ENCODE data around the gene SORD.

SORD gene

DNA sequence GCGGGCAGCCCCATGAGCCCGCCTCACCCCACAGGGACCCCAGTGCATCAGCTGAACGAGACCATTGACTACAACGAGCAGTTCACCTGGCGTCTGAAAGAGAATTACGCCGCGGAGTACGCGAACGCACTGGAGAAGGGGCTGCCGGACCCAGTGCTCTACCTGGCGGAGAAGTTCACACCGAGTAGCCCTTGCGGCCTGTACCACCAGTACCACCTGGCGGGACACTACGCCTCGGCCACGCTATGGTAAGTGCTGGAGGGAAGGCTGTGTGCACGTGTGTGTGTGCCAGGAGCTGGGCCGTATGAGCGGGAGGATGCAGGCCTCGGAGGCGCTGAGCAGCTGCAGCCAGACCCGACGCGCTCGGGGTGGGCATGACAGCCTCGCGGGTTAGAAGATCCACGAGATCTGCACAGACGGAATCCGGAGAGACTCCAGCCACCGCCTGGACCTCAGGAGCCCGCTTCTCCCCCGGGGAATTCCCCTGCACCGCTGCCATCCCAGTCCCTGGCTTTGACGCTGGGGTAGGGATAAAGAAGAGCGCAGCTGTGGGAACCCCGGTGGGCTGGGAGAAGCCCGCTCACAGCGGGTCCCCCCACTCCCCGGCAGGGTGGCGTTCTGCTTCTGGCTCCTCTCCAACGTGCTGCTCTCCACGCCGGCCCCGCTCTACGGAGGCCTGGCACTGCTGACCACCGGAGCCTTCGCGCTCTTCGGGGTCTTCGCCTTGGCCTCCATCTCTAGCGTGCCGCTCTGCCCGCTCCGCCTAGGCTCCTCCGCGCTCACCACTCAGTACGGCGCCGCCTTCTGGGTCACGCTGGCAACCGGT lies 93.7 kb downstream of the SORD start:
- Histone ChIP-seq H3K9me3 (ENCODE audit: control insufficient read depth, low read length) (no peaks in the 10 kb centered on the region), H3K4me3 (ENCODE audit: insufficient read depth, low read depth, low read length) (no peak overlapping the region)

GRCh38 chr15:45117308-45118130 lies 94.5 kb downstream of the SORD start:
- no peak overlapping the region for H3K27ac ChIP-seq (ENCODE audit: insufficient read depth, low read depth, low read length, poor library complexity, severe bottlenecking)
- no peak overlapping the region for H3K4me3 ChIP-seq (ENCODE audit: insufficient read depth, low read depth, low read length)
- peaks cover 56% of the 10 kb centered on the region for H3K27me3 ChIP-seq (ENCODE audit: control insufficient read depth, insufficient read depth, low read length, poor library complexity, severe bottlenecking)
- H3K9me3 ChIP-seq (ENCODE audit: control insufficient read depth, low read length), result no peaks in the 10 kb centered on the region
- WGBS, 2 experiments, result 87 to 89% methylated on average over 33 of the region's 33 CpGs
- H3K4me1 ChIP-seq (ENCODE audit: control insufficient read depth, insufficient read depth, low read length), result peaks cover 9% of the 10 kb centered on the region
- H3K36me3 ChIP-seq (ENCODE audit: control insufficient read depth, insufficient read depth, low read length), result no peaks in the 10 kb centered on the region

More for the DNA sequence above, 93.7 kb downstream of the SORD start:
- Histone ChIP-seq H3K36me3 (ENCODE audit: control insufficient read depth, insufficient read depth, low read length) (no peaks in the 10 kb centered on the region), H3K27ac (ENCODE audit: insufficient read depth, low read depth, low read length, poor library complexity, severe bottlenecking) (no peak overlapping the region), H3K4me1 (ENCODE audit: control insufficient read depth, insufficient read depth, low read length) (peaks cover 12% of the 10 kb centered on the region), H3K27me3 (ENCODE audit: control insufficient read depth, insufficient read depth, low read length, poor library complexity, severe bottlenecking) (peaks cover 64% of the 10 kb centered on the region)
- WGBS, 2 experiments, result 89 to 90% methylated on average over 65 of the region's 65 CpGs

GRCh38 chr15:45118131-45118588 lies 95.2 kb downstream of the SORD start:
- Histone ChIP-seq H3K4me1 (ENCODE audit: control insufficient read depth, insufficient read depth, low read length) (peaks cover 3% of the 10 kb centered on the region), H3K27me3 (ENCODE audit: control insufficient read depth, insufficient read depth, low read length, poor library complexity, severe bottlenecking) (peaks cover 50% of the 10 kb centered on the region), H3K36me3 (ENCODE audit: control insufficient read depth, insufficient read depth, low read length) (no peaks in the 10 kb centered on the region), H3K4me3 (ENCODE audit: insufficient read depth, low read depth, low read length) (no peak overlapping the region), H3K27ac (ENCODE audit: insufficient read depth, low read depth, low read length, poor library complexity, severe bottlenecking) (no peak overlapping the region), H3K9me3 (ENCODE audit: control insufficient read depth, low read length) (no peaks in the 10 kb centered on the region)
- 3 to 4% methylated on average over 14 of the region's 14 CpGs for WGBS, 2 experiments

- WGBS, 2 experiments, result 93 to 95% methylated on average over 5 of the region's 5 CpGs
- no peaks in the 10 kb centered on the region for H3K4me1 ChIP-seq (ENCODE audit: control insufficient read depth, insufficient read depth, low read length)
- H3K27ac ChIP-seq (ENCODE audit: insufficient read depth, low read depth, low read length, poor library complexity, severe bottlenecking), result no peak overlapping the region
- no peaks in the 10 kb centered on the region for H3K9me3 ChIP-seq (ENCODE audit: control insufficient read depth, low read length)
- no peak overlapping the region for H3K4me3 ChIP-seq (ENCODE audit: insufficient read depth, low read depth, low read length)
- peaks cover 49% of the 10 kb centered on the region for H3K27me3 ChIP-seq (ENCODE audit: control insufficient read depth, insufficient read depth, low read length, poor library complexity, severe bottlenecking)
- H3K36me3 ChIP-seq (ENCODE audit: control insufficient read depth, insufficient read depth, low read length), result no peaks in the 10 kb centered on the region
Observed at GRCh38 chr15:45118996-45119395, 96.0 kb downstream of the SORD start.

DNA sequence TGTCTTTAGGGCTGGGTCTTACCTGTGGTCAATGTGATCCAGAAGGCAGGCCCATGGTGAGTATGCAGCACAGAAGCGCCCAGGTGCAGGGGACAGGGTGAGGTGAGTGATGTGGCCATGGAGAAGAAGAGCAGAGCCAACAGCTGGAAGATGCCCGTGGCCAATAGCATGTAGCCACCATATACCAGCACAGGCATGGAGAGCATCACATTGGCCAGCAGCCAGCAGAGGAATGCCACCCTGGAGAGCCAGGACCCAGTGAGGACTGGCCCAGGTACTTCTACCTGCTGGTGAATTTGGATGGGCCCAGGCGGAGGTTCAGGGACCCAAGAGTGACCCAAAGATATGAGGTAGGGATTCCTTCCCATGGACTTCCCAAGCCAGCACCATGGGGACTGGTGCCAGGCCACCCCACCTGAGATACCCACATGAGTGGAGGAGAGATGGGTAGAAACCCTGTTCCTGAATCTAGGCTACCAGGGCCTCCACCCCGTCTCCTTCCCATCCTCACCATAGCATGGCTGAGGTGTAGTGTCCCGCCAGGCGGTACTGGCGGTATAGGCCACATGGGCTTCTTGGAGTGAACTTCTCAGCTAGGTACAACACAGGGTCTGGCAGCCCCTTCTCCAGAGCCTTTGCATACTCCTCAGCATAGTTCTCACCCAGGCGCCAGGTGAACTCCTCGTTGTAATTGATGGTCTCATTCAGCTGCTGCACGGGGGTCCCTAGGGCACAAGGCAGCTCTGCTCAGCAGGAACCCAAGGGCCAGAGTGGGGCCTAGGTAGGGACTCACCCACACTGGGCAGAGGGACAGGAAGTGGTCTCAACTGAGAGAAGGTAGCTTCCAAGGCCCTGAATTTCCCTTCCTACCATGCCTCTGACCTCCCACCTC lies 97.3 kb downstream of the SORD start:
- H3K27ac ChIP-seq (ENCODE audit: insufficient read depth, low read depth, low read length, poor library complexity, severe bottlenecking), result no peak overlapping the region
- no peaks in the 10 kb centered on the region for H3K36me3 ChIP-seq (ENCODE audit: control insufficient read depth, insufficient read depth, low read length)
- H3K9me3 ChIP-seq (ENCODE audit: control insufficient read depth, low read length), result no peaks in the 10 kb centered on the region
- H3K4me1 ChIP-seq (ENCODE audit: control insufficient read depth, insufficient read depth, low read length), result no peaks in the 10 kb centered on the region
- 94% methylated on average over 10 of the region's 10 CpGs for WGBS, 2 experiments
- H3K27me3 ChIP-seq (ENCODE audit: control insufficient read depth, insufficient read depth, low read length, poor library complexity, severe bottlenecking), result peaks cover 46% of the 10 kb centered on the region
- H3K4me3 ChIP-seq (ENCODE audit: insufficient read depth, low read depth, low read length), result no peak overlapping the region

- Histone ChIP-seq H3K4me3 (ENCODE audit: insufficient read depth, low read depth, low read length) (no peak overlapping the region), H3K36me3 (ENCODE audit: control insufficient read depth, insufficient read depth, low read length) (no peaks in the 10 kb centered on the region), H3K27ac (ENCODE audit: insufficient read depth, low read depth, low read length, poor library complexity, severe bottlenecking) (no peak overlapping the region), H3K27me3 (ENCODE audit: control insufficient read depth, insufficient read depth, low read length, poor library complexity, severe bottlenecking) (peaks cover 46% of the 10 kb centered on the region), H3K9me3 (ENCODE audit: control insufficient read depth, low read length) (no peaks in the 10 kb centered on the region), H3K4me1 (ENCODE audit: control insufficient read depth, insufficient read depth, low read length) (no peaks in the 10 kb centered on the region)
- 92 to 98% methylated on average over 3 of the region's 3 CpGs for WGBS, 2 experiments
Observed at GRCh38 chr15:45121020-45121419, 98.0 kb downstream of the SORD start.

DNA sequence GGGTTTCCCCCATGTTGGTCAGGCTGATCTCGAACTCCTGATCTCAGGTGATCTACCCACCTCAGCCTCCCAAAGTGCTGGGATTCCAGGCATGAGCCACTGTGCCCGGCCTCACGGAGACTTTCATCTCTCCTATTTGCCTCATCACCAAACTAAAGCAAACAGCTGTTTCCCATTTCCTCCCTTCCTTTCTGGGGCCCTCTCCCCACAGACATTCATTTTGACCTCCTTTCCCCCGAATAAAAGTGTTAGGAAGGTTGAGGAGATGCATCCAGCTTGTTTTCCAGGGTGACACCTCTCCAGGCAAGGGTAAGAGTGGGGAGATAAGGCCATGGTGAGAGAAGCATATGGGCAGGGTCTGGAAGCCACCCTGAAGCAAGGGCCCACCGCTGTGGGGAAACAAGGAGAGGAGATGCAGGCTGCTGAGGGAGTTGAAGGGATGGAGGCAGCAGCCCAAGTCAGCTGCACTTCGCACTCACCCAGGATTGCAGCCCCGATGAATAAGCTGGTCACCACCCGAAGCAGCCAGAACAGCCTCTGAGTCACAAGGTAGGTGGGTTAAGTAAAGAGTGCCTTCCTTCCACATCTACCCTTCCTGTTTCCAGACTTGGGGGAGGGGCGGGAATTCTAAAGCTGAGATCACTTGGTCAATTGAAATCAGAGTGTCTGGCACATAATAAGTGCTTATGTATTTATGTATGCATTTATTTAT lies 98.9 kb downstream of the SORD start:
- 77 to 78% methylated on average over 8 to 9 of the region's 9 CpGs for WGBS, 2 experiments
- H3K27me3 ChIP-seq (ENCODE audit: control insufficient read depth, insufficient read depth, low read length, poor library complexity, severe bottlenecking), result peaks cover 46% of the 10 kb centered on the region
- H3K9me3 ChIP-seq (ENCODE audit: control insufficient read depth, low read length), result no peaks in the 10 kb centered on the region
- H3K4me1 ChIP-seq (ENCODE audit: control insufficient read depth, insufficient read depth, low read length), result no peaks in the 10 kb centered on the region
- H3K4me3 ChIP-seq (ENCODE audit: insufficient read depth, low read depth, low read length), result no peak overlapping the region
- no peak overlapping the region for H3K27ac ChIP-seq (ENCODE audit: insufficient read depth, low read depth, low read length, poor library complexity, severe bottlenecking)
- H3K36me3 ChIP-seq (ENCODE audit: control insufficient read depth, insufficient read depth, low read length), result no peaks in the 10 kb centered on the region

GRCh38 chr15:45122719-45123118 lies 99.7 kb downstream of the SORD start:
- Histone ChIP-seq H3K4me1 (ENCODE audit: control insufficient read depth, insufficient read depth, low read length) (no peaks in the 10 kb centered on the region), H3K9me3 (ENCODE audit: control insufficient read depth, low read length) (no peaks in the 10 kb centered on the region), H3K27ac (ENCODE audit: insufficient read depth, low read depth, low read length, poor library complexity, severe bottlenecking) (no peak overlapping the region), H3K27me3 (ENCODE audit: control insufficient read depth, insufficient read depth, low read length, poor library complexity, severe bottlenecking) (peaks cover 46% of the 10 kb centered on the region), H3K4me3 (ENCODE audit: insufficient read depth, low read depth, low read length) (no peak overlapping the region), H3K36me3 (ENCODE audit: control insufficient read depth, insufficient read depth, low read length) (no peaks in the 10 kb centered on the region)
- WGBS, 2 experiments, result 87 to 89% methylated on average over 7 of the region's 7 CpGs

DNA sequence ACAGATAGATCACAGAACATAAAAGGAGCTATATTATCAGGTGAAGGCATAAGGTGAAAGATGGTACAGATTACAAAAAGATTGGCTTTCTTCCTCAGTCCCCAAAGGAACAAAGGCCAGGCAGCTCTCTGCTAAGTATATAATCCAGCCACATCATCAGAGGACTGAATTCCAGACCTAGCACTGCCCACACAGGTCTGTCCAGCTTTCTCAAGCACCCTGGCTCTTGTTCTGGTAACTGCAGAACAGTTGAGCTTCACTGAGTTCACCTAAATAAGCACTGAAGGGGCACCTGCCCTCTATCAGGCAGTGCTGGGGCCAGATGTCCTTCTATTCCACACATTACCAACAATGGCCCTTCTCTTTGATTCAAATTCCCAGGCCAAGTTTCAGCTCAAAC lies 100.4 kb downstream of the SORD start:
- Histone ChIP-seq H3K9me3 (ENCODE audit: control insufficient read depth, low read length) (no peaks in the 10 kb centered on the region), H3K27ac (ENCODE audit: insufficient read depth, low read depth, low read length, poor library complexity, severe bottlenecking) (no peak overlapping the region), H3K27me3 (ENCODE audit: control insufficient read depth, insufficient read depth, low read length, poor library complexity, severe bottlenecking) (peaks cover 49% of the 10 kb centered on the region)

More for the DNA sequence above, 100.4 kb downstream of the SORD start:
- no peak overlapping the region for H3K4me3 ChIP-seq (ENCODE audit: insufficient read depth, low read depth, low read length)
- no peaks in the 10 kb centered on the region for H3K36me3 ChIP-seq (ENCODE audit: control insufficient read depth, insufficient read depth, low read length)
- H3K4me1 ChIP-seq (ENCODE audit: control insufficient read depth, insufficient read depth, low read length), result no peaks in the 10 kb centered on the region
